NCI-H2196 treated with DMSO at 0.1 percent for 48 hours (cell line): ENCODE measurements around the gene MRPS27.

Source experiments
- DNase-seq: peaks from one replicate; lab custom pipeline; 2025; ENCODE audit not compliant: unreplicated experiment; lab: John Stamatoyannopoulos, UW

Gene MRPS27

GRCh38 chr5:72319976-72320752 lies at the start of gene MRPS27, which contains the start of gene PTCD2:
MRPS27 (minus strand) TSS chr5:72320240; CDS start chr5:72320221, 19 bp downstream.
PTCD2 (plus strand) TSS chr5:72320373; CDS start chr5:72320383, 10 bp downstream.
- peak; percentile 87 for DNase-seq

GRCh38 chr5:72369711-72370110 lies 49.7 kb upstream of the MRPS27 start:
- no peak for DNase-seq

DNA sequence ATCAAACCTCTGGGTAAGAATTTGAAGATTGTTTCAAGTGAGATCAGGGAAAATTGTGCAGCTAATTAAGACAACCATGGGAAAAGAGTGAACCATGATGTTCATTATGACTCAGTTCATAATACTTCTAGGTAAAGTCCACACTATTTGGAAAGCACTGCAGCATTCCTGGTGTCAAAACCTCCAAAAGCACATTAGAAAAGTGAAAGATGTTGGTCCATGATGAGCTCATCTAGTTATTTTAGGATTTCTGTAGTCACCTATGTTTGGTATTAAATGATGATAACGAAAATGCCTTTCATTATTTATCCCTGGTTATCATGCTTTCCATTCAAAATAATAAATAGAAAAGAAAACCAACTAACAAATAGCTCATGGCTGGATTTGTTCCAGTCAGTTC lies 49.3 kb upstream of the MRPS27 start:
- DNase-seq = no peak

DNA sequence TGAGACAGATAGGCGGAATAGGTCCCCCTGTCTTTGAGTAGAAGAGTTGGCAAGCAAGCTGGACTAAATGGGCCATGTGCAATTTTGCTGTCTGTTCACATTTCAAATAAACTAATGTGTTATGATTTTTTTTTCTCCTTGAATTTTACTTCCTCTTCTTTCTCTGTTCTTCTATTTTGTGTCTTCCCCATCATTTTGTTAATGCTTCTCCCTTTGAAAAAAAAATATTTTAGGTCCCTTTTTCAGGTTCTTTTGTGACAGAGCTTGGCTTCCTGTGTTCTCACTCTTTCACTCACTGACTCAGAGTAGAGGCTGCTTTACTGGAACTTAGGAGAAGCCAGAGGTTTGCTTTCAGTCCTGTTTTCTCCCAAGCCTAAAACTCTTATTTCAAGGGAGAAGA lies 48.2 kb upstream of the MRPS27 start:
- no peak for DNase-seq

DNA sequence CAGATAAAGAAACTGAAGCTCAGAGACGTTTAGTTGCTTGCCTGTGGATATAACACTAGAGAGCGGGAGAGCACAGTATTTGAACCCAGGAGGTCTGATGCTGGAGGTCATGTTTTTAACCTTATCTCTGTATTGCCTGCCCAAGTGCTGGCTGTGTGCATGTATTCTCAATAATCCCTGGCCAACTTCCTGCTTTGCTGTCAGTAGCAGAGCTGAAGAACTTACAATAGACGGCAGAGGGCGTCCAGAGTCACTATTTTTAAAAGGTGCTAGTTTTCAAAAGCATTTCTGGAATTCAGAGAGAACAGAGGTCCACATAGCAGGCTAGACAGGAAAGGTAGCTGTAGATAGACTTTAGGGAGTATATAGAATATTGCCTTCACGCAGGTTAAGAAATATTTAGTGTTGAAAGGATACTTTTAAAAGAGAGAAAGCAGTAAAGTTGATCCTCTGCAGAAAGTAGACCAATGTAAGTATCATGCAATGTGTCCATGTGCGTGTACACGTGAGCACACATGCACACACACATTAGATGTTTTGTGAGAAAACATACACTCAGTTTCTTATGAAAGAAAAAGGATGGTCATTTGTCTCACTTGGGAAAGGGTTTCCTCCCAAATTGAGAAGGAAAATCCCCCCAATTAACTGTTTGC lies 46.4 kb upstream of the MRPS27 start:
- peak; percentile 30 for DNase-seq

GRCh38 chr5:72364951-72365350 lies 44.9 kb upstream of the MRPS27 start:
- no peak for DNase-seq

GRCh38 chr5:72364171-72364570 lies 44.1 kb upstream of the MRPS27 start:
- no peak for DNase-seq

DNA sequence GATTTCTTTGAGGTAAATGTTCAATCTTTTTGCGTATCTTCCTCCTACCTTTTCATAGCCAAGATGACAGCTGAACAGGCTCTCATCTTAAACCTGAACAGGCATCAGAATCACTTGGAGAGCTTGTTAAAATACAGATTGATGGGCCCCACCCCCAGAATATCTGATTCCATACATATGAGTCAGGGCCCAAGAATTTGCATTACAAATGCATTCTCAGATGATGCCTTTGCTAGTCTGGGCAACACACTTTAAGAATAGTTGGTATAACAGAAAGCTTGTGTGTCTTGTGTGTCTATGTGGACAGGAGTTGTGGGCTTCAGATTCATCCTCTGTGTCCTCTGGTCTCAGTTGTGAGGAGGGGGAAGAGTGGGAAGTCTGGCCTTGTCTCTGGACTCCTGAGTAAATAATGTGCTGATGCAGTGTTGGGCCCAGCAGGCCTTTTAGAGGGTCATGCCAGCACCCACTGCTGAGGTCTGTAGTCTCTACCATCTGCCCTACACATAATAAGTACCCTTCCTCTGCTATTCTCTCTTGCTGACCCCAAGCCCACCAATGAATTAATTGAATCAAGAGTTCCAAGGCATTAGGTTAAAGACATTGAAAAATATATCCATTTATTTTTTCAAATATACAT lies 43.2 kb upstream of the MRPS27 start:
- no peak for DNase-seq

DNA sequence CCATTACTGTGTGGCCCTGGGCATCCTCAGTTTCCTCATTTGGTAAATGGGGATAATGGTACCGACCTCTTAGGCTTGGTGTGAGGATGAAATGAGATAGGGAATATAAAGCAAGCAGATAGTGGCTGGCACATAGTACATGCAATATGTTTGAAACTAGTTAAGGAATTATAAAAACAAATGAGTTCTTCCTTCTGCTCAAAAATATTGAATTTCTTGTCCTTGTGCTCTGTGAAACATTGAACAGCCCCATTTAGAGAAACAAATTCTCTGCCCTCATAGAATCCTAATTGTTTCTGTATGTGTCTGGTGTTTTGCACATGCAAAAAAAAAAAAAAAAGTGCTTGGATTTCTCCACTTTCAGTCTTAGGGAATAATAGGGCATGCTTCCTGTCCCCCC lies 39.8 kb upstream of the MRPS27 start:
- no peak for DNase-seq

DNA sequence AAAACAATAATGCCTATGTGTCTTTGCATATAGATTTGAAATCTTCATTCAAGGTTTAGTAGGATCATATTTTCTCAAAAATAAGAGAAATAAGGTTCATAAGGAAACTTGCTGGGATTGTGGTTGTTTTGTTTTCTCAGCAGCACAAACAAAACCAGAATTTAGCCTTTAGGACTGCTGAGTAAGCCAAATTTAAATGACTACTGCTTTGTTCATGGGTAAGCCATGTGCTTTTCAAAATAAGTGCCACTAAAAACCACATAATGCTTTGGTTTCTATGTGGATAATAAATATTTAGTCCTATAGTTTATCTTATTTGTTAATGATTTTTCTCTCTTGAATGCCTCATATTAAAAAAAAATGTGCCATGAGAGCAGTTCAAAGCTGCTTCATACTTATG lies 38.9 kb upstream of the MRPS27 start:
- DNase-seq = no peak

DNA sequence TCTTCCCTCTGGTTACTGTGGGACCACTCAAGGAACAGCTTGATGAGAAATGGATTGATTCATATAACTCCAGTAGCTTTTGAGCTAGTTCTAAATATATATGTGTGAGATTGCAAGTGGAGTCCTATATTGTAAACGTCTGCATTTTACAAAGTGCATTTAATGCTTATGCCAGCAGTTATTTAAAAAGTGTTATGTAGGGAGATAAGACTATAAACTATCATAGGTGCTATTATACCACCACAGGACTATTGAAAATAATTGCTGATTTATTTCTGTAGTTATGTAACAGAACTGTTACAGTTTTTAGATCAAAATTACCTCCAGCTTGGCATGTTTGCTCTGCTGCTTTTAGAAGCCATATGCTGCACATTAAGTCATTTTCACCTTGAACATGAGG lies 36.3 kb upstream of the MRPS27 start:
- no peak for DNase-seq

GRCh38 chr5:72355706-72356299 lies 35.8 kb upstream of the MRPS27 start:
- DNase-seq = no peak

- no peak for DNase-seq
These were observed 33.0 kb upstream of the MRPS27 start for GRCh38 chr5:72353046-72353445.

DNA sequence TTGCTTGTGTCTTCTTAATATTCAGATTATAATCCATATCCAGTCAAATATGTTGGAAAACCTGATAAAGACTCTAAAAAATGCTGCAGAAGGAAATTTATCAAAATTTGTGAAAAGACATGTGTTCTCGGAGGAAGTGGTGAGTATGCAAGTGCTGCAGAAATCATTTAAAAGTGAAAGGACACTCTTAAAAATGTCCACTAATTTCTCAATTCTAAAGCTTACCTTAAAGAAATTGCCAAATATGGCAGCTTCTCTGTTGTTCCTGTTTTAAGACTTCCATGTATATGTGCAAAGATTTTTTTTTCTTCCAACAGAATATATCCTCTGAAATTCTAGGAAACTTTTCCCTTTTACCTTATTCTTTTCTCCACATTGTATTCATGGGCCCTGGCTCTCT lies 32.6 kb upstream of the MRPS27 start:
- DNase-seq = no peak

DNA sequence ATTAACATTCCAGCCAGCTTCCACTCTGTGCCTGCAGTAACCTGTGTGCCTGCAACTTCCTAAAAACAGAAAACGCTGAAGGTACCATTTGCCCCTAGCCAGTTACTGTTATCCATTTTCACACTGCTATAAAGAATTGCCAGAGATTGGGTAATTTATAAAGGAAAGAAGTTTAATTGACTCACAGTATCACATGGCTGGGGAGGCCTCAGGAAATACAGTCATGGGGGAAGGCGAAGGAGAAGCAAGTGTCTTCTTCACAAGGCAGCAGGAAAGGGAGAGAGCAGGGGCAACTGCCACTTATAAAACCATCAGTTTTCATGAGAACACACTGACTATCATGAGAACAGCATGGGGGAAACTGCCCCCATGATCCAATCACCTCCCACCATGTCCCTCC lies 31.3 kb upstream of the MRPS27 start:
- DNase-seq = no peak

GRCh38 chr5:72347801-72348308 lies 27.8 kb upstream of the MRPS27 start:
- DNase-seq = no peak

DNA sequence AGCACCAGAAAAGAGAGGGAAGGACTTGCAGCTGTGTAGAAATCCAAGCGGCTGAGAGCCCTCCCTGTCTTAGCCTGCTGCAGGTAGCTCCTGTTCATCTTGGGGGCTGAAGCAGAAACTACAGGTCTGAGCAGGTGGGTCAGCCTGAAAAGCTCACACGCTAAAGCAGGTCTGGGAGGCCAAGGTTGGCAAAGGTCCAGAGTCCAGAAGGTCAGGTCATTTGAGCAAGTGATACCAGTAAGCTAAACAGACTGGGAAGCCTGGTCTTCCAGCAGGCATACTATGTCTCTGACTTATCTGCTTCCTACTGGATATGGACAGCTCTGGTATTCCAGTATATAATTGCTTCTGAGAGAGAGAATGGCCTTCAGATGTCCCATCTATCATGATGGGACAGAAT lies 26.4 kb upstream of the MRPS27 start:
- no peak for DNase-seq

- DNase-seq = no peak
These were observed 18.7 kb upstream of the MRPS27 start for GRCh38 chr5:72338689-72339209.

DNA sequence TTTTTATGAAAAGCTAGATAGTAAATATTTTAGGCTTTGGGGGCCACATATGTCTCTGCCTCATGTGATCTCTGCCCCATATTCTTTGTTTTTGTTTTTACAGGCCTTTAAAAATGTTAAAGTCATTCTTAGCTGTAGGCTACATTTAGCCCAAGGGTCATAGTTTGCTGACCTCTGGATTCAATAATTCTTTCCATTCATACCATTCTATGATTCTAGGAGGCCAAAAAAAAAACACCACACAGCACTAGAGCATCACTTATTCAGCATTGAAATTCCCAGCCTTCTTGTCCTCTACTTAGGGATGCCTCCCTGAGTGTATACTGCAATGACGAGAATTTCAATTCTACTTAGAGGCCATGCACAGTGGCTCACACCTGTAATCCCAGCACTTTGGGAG lies 17.1 kb upstream of the MRPS27 start:
- DNase-seq = no peak

- DNase-seq = no peak
These were observed 10.7 kb upstream of the MRPS27 start for GRCh38 chr5:72330712-72331111.

DNA sequence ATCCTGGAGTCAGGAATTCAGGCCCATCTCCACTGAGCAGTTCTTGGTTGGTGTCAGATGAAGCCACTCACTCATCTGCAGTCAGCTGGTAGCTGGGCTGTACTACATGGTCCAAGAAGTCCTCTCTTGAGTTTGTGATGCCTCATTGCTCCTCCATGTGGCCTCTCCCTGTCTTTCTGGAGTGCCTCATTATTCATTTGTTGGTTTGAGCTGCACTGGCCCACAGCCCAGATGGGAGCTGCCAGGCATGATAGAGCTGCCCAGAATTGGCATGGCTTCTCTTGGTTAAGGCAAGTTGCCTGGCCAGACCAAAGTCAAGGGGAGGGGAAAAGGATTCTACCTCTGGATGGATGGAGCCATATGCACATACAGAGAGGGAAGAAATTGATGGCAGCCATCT lies 8.1 kb upstream of the MRPS27 start:
- peak; percentile 68 for DNase-seq
